ENCODE results near the gene TRMT2B.

DNA sequence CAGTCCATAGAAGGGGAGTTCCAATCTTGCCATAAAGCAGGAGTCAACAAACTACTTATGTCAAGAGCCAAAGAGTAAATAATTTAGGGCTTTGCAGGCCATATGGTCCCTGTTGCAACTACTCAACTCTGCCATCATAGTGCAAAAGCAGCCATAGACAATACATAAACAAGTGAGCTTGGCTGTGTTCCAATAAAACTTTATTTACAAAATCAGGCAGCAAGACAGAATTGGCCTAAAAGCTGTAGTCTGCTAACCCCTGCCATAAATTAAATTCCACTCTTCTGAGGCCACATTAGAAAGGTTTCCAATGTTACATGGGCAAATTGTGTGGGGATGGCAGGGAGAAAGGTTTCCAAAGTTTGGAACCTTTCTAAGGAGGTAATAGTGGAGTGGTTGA lies 14.7 kb downstream of the TRMT2B start:
- TF ChIP-seq, protein P1, sequence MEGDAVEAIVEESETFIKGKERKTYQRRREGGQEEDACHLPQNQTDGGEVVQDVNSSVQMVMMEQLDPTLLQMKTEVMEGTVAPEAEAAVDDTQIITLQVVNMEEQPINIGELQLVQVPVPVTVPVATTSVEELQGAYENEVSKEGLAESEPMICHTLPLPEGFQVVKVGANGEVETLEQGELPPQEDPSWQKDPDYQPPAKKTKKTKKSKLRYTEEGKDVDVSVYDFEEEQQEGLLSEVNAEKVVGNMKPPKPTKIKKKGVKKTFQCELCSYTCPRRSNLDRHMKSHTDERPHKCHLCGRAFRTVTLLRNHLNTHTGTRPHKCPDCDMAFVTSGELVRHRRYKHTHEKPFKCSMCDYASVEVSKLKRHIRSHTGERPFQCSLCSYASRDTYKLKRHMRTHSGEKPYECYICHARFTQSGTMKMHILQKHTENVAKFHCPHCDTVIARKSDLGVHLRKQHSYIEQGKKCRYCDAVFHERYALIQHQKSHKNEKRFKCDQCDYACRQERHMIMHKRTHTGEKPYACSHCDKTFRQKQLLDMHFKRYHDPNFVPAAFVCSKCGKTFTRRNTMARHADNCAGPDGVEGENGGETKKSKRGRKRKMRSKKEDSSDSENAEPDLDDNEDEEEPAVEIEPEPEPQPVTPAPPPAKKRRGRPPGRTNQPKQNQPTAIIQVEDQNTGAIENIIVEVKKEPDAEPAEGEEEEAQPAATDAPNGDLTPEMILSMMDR (conservative IDR thresholded peaks at IDR 0.05 in 1 of 2, IDR thresholded peaks at IDR 0.05 in 1 of 2; ENCODE audit: extremely low read depth in 1 of 2, insufficient read depth in 1 of 2, low read depth in 1 of 2, low read length in 2 of 2), result no peak
- TF ChIP-seq EZH2 (IDR thresholded peaks at IDR 0.05; ENCODE audit: borderline replicate concordance, low read length), result no peak

All from mammary epithelial cell (primary cell).